ENCODE measurements around the gene ITPR3.

DNA sequence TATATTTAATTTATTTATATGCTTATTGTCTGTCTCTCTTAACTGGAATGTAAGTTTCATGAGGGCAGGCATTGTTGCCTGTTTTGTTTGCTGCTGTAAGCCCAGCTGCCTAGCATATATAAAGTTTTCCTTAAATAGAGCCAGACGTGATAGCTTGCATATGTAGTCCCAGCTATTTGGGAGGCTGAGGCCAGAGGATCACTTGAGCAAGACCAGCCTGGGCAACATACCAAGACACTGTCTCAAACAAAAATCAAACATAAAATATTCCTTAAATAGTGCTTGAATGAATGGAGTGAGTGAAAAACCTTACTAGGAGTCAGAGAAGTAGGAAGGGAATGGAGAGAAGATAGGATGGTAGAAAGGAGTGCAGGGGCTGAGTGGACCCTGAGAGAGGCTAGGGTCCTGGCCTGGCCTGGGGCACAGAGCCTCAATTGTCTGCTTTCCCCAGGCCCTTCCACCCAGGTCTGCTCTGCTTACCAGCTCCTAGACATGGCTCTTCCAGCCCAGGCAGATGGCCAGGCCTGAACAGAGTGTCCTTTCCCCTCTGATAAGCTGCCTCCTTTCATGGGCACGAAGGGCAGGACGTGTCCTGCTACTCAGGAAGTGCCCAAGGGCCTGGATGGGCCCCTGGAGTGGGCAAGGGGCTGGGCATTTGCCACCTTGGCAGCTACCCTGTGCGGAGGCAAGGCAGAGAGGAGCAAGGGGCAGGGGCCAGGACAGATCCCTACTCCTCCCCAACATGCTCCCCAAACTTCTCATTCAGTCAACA lies 23.4 kb upstream of the ITPR3 start:
- TF ChIP-seq, protein P1, sequence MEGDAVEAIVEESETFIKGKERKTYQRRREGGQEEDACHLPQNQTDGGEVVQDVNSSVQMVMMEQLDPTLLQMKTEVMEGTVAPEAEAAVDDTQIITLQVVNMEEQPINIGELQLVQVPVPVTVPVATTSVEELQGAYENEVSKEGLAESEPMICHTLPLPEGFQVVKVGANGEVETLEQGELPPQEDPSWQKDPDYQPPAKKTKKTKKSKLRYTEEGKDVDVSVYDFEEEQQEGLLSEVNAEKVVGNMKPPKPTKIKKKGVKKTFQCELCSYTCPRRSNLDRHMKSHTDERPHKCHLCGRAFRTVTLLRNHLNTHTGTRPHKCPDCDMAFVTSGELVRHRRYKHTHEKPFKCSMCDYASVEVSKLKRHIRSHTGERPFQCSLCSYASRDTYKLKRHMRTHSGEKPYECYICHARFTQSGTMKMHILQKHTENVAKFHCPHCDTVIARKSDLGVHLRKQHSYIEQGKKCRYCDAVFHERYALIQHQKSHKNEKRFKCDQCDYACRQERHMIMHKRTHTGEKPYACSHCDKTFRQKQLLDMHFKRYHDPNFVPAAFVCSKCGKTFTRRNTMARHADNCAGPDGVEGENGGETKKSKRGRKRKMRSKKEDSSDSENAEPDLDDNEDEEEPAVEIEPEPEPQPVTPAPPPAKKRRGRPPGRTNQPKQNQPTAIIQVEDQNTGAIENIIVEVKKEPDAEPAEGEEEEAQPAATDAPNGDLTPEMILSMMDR (IDR thresholded peaks at IDR 0.05) = no peak
- TF ChIP-seq POLR2AphosphoS5 (IDR thresholded peaks at IDR 0.05) (no peak), POLR2A (IDR thresholded peaks at IDR 0.05) (no peak)

Measured in prostate gland (tissue), 2 donors.